Testis (tissue), 2 donors: ENCODE results near the gene HSPB7.

ENCODE experiments used
- POLR2A ChIP-seq: fragments of 450-650 bp; IDR thresholded peaks from one replicate; pipeline ENCODE4 v1.6.1; 2017; ENCODE audit warnings: antibody characterized with exemption, mild to moderate bottlenecking, moderate library complexity
- TF ChIP-seq, protein P1 (sequence below), 3 experiments: fragments of 450-650 bp in 2 of 3; fragments of 200-600 bp in 1 of 3; sonication (generic) in 1 of 3; IDR thresholded peaks; one replicate each; pipeline ENCODE4 v1.5.1; 2016 to 2019; ENCODE audit warnings: antibody characterized with exemption in 3 of 3, mild to moderate bottlenecking in 2 of 3, moderate library complexity in 1 of 3

DNA sequence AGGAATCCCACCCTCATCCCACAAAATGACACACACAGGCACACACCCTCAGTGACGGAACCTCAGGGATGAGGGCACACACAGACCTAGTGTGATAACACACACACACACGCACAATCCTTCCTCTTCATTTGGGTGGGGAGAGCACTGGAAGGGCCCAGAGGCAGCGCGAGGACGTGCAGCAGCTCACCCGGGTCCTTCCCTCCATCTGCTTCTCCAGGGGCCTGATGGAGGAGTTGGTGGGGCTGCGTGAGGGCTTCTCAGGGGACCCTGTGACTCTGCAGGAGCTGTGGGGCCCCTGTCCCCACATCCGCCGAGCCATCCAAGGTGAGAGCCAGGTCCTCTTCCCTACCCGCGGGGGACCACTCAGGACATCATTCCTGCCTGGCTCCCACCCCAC is 4.5 kb upstream of the HSPB7 start:
- TF ChIP-seq, protein P1, sequence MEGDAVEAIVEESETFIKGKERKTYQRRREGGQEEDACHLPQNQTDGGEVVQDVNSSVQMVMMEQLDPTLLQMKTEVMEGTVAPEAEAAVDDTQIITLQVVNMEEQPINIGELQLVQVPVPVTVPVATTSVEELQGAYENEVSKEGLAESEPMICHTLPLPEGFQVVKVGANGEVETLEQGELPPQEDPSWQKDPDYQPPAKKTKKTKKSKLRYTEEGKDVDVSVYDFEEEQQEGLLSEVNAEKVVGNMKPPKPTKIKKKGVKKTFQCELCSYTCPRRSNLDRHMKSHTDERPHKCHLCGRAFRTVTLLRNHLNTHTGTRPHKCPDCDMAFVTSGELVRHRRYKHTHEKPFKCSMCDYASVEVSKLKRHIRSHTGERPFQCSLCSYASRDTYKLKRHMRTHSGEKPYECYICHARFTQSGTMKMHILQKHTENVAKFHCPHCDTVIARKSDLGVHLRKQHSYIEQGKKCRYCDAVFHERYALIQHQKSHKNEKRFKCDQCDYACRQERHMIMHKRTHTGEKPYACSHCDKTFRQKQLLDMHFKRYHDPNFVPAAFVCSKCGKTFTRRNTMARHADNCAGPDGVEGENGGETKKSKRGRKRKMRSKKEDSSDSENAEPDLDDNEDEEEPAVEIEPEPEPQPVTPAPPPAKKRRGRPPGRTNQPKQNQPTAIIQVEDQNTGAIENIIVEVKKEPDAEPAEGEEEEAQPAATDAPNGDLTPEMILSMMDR (IDR thresholded peaks at IDR 0.05) = no peak
- no peak for TF ChIP-seq POLR2A
